PFSK-1 (cell line): ENCODE measurements around the gene CNIH3.

Experiments used
- SIN3A ChIP-seq: IDR thresholded peaks from 2 replicates; pipeline ENCODE4 v1.6.1; 2012; ENCODE audit warnings: mild to moderate bottlenecking, low read length, moderate library complexity, borderline replicate concordance; ENCODE audit not compliant: insufficient read depth
- TF ChIP-seq, protein P1 (sequence below), 2 experiments: IDR thresholded peaks; 2 replicates each; pipeline versions ENCODE4 v1.6.1 to v1.8.0; 2011 to 2012; ENCODE audit warnings: low read depth in 2 of 2, low read length in 2 of 2, control low read depth in 1 of 2, inconsistent platforms in 1 of 2, mild to moderate bottlenecking in 1 of 2, moderate library complexity in 1 of 2; ENCODE audit not compliant: insufficient read depth in 1 of 2

DNA sequence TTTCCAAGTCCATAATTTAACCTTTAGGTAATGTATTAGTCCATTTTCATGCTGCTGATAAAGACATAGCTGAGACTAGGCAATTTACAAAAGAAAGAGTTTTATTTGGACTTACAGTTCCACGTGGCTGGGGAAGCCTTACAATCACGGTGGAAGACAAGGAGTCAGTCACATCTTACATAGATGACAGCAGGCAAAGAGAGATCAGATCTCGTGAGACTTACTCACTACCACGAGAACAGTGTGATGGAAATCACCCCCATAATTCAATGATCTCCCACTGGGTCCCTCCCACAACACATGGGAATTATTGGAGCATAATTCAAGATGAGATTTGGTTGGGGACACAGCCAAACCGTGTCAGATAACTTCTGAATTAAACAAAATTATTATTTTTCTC is 44.0 kb downstream of the CNIH3 start:
- TF ChIP-seq, protein P1, sequence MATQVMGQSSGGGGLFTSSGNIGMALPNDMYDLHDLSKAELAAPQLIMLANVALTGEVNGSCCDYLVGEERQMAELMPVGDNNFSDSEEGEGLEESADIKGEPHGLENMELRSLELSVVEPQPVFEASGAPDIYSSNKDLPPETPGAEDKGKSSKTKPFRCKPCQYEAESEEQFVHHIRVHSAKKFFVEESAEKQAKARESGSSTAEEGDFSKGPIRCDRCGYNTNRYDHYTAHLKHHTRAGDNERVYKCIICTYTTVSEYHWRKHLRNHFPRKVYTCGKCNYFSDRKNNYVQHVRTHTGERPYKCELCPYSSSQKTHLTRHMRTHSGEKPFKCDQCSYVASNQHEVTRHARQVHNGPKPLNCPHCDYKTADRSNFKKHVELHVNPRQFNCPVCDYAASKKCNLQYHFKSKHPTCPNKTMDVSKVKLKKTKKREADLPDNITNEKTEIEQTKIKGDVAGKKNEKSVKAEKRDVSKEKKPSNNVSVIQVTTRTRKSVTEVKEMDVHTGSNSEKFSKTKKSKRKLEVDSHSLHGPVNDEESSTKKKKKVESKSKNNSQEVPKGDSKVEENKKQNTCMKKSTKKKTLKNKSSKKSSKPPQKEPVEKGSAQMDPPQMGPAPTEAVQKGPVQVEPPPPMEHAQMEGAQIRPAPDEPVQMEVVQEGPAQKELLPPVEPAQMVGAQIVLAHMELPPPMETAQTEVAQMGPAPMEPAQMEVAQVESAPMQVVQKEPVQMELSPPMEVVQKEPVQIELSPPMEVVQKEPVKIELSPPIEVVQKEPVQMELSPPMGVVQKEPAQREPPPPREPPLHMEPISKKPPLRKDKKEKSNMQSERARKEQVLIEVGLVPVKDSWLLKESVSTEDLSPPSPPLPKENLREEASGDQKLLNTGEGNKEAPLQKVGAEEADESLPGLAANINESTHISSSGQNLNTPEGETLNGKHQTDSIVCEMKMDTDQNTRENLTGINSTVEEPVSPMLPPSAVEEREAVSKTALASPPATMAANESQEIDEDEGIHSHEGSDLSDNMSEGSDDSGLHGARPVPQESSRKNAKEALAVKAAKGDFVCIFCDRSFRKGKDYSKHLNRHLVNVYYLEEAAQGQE (IDR thresholded peaks at IDR 0.05; ENCODE audit: insufficient read depth in 1 of 2, low read depth in 2 of 2, low read length in 2 of 2), result no peak
- TF ChIP-seq SIN3A, result no peak
